Peyer's patch (tissue), 4 donors: ENCODE data around the gene FOXO6.

Experiments
- CTCF ChIP-seq, 6 experiments: fragments of 450-650 bp in 4 of 6; fragments of 200-600 bp in 2 of 6; sonication (generic) in 1 of 6; IDR thresholded peaks; one replicate each; pipeline ENCODE4 v1.5.1; 2017 to 2019; ENCODE audit warnings: antibody characterized with exemption in 6 of 6, mild to moderate bottlenecking in 3 of 6, moderate library complexity in 1 of 6
- POLR2A ChIP-seq, 2 donors: fragments of 450-650 bp; IDR thresholded peaks; one replicate each; pipeline ENCODE4 v1.5.1; 2017; ENCODE audit warnings: antibody characterized with exemption in 2 of 2, mild to moderate bottlenecking in 2 of 2, moderate library complexity in 2 of 2

DNA sequence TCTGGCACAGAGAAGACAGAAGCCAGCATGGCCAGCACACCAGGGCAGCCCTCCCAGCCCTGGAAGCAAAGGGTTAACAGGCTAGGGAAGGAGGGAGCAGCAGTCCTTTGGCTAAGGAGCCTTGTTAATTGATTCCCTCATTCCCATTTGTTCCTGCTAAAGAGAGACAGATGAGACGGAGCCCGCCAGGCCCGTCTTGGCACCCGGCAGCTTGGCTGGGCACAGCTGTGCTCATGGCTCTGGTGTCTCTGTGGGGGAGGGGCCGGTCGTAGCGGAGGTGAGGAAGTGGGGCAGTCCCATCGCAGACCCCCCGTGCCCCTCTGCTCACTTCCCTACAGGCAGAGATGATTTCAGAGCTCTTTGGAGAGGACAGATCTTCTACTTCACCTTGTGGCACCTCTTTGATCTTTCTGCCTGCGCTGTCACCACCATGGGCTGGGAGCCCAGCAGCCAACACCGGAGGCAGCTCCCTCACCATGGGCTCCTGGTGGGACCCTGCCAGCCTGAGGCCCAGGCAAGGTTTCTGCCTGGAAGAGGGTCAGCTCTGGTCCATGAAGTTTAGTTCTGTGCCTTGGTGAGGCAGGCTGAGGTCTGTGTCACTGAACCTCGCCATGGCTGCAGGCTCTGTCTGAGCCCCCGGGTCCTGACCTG is 38.0 kb downstream of the FOXO6 start:
- no peak for TF ChIP-seq CTCF (IDR thresholded peaks at IDR 0.05)
- no peak for TF ChIP-seq POLR2A (IDR thresholded peaks at IDR 0.05)
